ENCODE data around the gene RNU6-9. TPM values are rescaled to one million over a fixed set of nuclear protein-coding genes. Genes with fewer than 3 reads are reported as not detected.
A peak's percentile ranks its signal among the peaks of the same experiment; 100 is the strongest.

Gene RNU6-9
- total RNA-seq, 1 donor from 2014 or later = not detected

GRCh38 chr19:926589-927350 lies 33.5 kb downstream of the RNU6-9 start:
- H3K36me3 Mint-ChIP-seq = peaks cover 4% of the 10 kb centered on the region
- H3K27me3 Mint-ChIP-seq (ENCODE audit: insufficient read depth, low read depth) = peaks cover 4% of the 10 kb centered on the region
- Histone ChIP-seq H4K20me1 (ENCODE audit: low read depth) (peaks cover 28% of the 10 kb centered on the region), H2AFZ (replicated peaks) (no peak overlapping the region), H3K27me3 (peaks cover 12% of the 10 kb centered on the region), H3K79me2 (ENCODE audit: low read depth) (peaks cover 60% of the 10 kb centered on the region), H3K9ac (peak overlapping the region; percentile 79), H3K4me2 (peak overlapping the region; percentile 84), H3K9me3 (ENCODE audit: low read depth) (no peaks in the 10 kb centered on the region), H3K4me3 (peak overlapping the region; percentile 97), H3K4me1 (peaks cover 10% of the 10 kb centered on the region), H3K36me3 (no peaks in the 10 kb centered on the region), H3F3A (ENCODE audit: low read depth) (peaks cover 47% of the 10 kb centered on the region), H3K27ac (peak overlapping the region; percentile 51)
- H3K4me3 Mint-ChIP-seq = peak overlapping the region; percentile 93
- DNase-seq (ENCODE audit: low spot score) = peak; percentile 78
- H3K4me1 Mint-ChIP-seq = peaks cover 5% of the 10 kb centered on the region
- H3K9me3 Mint-ChIP-seq = no peaks in the 10 kb centered on the region
- H3K27ac Mint-ChIP-seq = no peak overlapping the region
- TF ChIP-seq EZH2 (IDR thresholded peaks at IDR 0.05) (no peak), CTCF (IDR thresholded peaks at IDR 0.05) (no peak), EZH2phosphoT487 (IDR thresholded peaks at IDR 0.05) (no peak)

GRCh38 chr19:927351-927779 lies 34.1 kb downstream of the RNU6-9 start:
- H3K4me3 ChIP-seq = peak overlapping the region; percentile 97
- H3K9me3 ChIP-seq (ENCODE audit: low read depth) = no peaks in the 10 kb centered on the region
- H3K36me3 ChIP-seq = no peaks in the 10 kb centered on the region
- H3K27ac ChIP-seq = peak overlapping the region; percentile 51
- H4K20me1 ChIP-seq (ENCODE audit: low read depth) = peaks cover 34% of the 10 kb centered on the region
- H3K4me1 ChIP-seq = peaks cover 10% of the 10 kb centered on the region
- H3K4me2 ChIP-seq = peak overlapping the region; percentile 84
- DNase-seq (ENCODE audit: low spot score) = peak; percentile 70
- H3K4me3 Mint-ChIP-seq = peak overlapping the region; percentile 93
- H3K4me1 Mint-ChIP-seq = peaks cover 3% of the 10 kb centered on the region
- TF ChIP-seq EZH2 (IDR thresholded peaks at IDR 0.05) (no peak), EZH2phosphoT487 (IDR thresholded peaks at IDR 0.05) (no peak), CTCF (IDR thresholded peaks at IDR 0.05) (no peak)
- peak overlapping the region; percentile 79 for H3K9ac ChIP-seq
- peaks cover 6% of the 10 kb centered on the region for H3K36me3 Mint-ChIP-seq
- H3K9me3 Mint-ChIP-seq = no peaks in the 10 kb centered on the region
- H2AFZ ChIP-seq (replicated peaks) = no peak overlapping the region
- H3K27ac Mint-ChIP-seq = no peak overlapping the region
- H3F3A ChIP-seq (ENCODE audit: low read depth) = peaks cover 45% of the 10 kb centered on the region
- peaks cover 6% of the 10 kb centered on the region for H3K27me3 ChIP-seq
- H3K27me3 Mint-ChIP-seq (ENCODE audit: insufficient read depth, low read depth) = peaks cover 2% of the 10 kb centered on the region
- H3K79me2 ChIP-seq (ENCODE audit: low read depth) = peaks cover 66% of the 10 kb centered on the region

GRCh38 chr19:927780-928401 lies 34.6 kb downstream of the RNU6-9 start:
- Histone ChIP-seq H3K4me2 (peak overlapping the region; percentile 84), H3F3A (ENCODE audit: low read depth) (peaks cover 42% of the 10 kb centered on the region), H3K4me3 (peak overlapping the region; percentile 97), H2AFZ (replicated peaks) (no peak overlapping the region), H3K9me3 (ENCODE audit: low read depth) (no peaks in the 10 kb centered on the region), H3K4me1 (peaks cover 14% of the 10 kb centered on the region), H3K79me2 (ENCODE audit: low read depth) (peaks cover 72% of the 10 kb centered on the region), H3K9ac (no peak overlapping the region), H3K27me3 (peaks cover 4% of the 10 kb centered on the region), H3K36me3 (no peaks in the 10 kb centered on the region), H3K27ac (peak overlapping the region; percentile 61), H4K20me1 (ENCODE audit: low read depth) (peaks cover 39% of the 10 kb centered on the region)
- Mint-ChIP-seq H3K27ac (no peak overlapping the region), H3K36me3 (peaks cover 6% of the 10 kb centered on the region), H3K4me1 (peaks cover 5% of the 10 kb centered on the region), H3K4me3 (peak overlapping the region; percentile 93), H3K27me3 (ENCODE audit: insufficient read depth, low read depth) (peaks cover 2% of the 10 kb centered on the region), H3K9me3 (no peaks in the 10 kb centered on the region)
- no peak for DNase-seq (ENCODE audit: low spot score)
- TF ChIP-seq EZH2phosphoT487 (IDR thresholded peaks at IDR 0.05) (no peak), CTCF (IDR thresholded peaks at IDR 0.05) (no peak), EZH2 (IDR thresholded peaks at IDR 0.05) (no peak)
